GM18951 (cell line): ENCODE data around the gene PSTPIP1.

Experiments used
- POLR2A ChIP-seq: IDR thresholded peaks from 4 replicates; pipeline ENCODE4 v1.6.1; 2011; ENCODE audit warnings: mild to moderate bottlenecking; ENCODE audit not compliant: insufficient read length, insufficient read depth; ENCODE audit errors: extremely low read depth
- in situ Hi-C: fragments of 300-500 bp; cut with MboI; formaldehyde crosslinking; loops from one replicate; pipeline ENCODE4 v1.12.0; 2022; ENCODE audit warnings: low sequenced_read_pairs, mixed read lengths, inconsistent platforms; ENCODE audit not compliant: unreplicated experiment

PSTPIP1 gene

GRCh38 chr15:76983590-76984375, 11.1 kb upstream of the PSTPIP1 start:
- no peak for TF ChIP-seq POLR2A
- in situ Hi-C loops = no loop called here

GRCh38 chr15:76986743-76987142, 8.2 kb upstream of the PSTPIP1 start:
- no peak for TF ChIP-seq POLR2A
- in situ Hi-C loops = no loop called here

DNA sequence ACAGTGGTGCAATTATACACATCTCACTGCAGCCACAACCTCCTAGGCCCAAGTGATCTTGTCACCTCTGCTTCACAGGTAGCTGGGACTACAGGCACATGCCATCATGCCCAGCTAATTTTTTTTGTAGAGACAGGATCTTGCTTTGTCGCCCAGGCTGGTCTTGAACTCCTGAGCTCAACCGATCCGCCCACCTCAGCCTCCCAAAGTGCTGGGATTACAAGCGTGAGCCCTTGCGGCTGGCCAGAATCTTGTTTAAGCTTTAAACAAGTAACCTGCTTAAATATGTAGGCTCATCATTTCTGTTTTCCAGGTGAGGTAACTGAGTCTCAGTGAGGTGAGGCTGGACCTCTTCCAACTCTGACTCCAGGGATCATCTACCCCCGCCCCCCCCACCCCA, 7.7 kb upstream of the PSTPIP1 start:
- in situ Hi-C loops = no loop called here
- no peak for TF ChIP-seq POLR2A

DNA sequence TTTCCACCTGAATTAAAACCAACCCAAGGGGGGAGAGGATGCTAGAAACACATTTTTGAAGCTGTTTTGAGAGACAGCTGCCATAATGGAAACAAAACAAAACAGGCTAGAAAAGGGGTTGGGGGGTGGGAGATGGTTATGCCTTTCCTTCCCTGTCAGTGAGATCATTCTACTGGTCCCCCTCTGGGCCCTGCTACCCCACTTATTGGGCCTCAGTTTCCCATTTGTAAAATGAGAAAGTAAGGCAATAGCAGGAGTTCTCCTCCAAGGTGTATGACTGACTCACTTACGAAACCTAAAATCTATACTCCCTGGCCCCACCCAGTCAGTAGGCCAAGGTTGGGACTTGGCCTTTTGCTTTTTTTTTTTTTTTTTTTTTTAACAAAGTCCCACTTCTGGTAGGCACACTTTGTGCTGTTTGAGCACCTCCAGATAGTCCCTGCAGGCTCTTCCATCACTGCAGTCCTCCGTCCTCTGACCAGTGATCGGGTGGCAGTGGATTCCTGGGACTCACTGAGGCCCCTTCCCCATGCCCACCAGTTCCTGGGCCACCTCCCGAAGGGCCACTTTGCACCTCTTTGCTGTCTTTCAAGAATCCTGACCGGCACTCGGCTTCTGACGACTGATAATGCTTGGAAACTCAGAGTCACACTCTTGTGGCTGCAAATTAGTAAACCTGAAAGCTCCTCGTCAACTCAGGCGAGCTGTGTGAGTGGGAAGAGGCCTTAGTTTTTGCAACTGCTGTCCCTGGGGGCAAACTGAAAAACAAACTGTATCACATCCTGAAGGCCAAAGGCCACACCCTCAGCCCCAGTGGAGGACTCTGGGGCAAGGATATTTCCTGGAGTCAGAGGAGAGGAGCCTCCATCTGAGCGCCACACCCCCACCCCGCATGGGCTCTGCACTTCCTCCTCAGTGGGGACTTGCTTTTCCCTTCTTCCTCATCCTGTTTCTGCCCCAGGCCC, 6.7 kb upstream of the PSTPIP1 start:
- in situ Hi-C loops = no loop called here
- TF ChIP-seq POLR2A = no peak

- in situ Hi-C loops = no loop called here
- no peak for TF ChIP-seq POLR2A
Measured at GRCh38 chr15:76988867-76989780, 5.8 kb upstream of the PSTPIP1 start.

GRCh38 chr15:76991048-76991447, 3.9 kb upstream of the PSTPIP1 start:
- no peak for TF ChIP-seq POLR2A
- in situ Hi-C loops = no loop called here

DNA sequence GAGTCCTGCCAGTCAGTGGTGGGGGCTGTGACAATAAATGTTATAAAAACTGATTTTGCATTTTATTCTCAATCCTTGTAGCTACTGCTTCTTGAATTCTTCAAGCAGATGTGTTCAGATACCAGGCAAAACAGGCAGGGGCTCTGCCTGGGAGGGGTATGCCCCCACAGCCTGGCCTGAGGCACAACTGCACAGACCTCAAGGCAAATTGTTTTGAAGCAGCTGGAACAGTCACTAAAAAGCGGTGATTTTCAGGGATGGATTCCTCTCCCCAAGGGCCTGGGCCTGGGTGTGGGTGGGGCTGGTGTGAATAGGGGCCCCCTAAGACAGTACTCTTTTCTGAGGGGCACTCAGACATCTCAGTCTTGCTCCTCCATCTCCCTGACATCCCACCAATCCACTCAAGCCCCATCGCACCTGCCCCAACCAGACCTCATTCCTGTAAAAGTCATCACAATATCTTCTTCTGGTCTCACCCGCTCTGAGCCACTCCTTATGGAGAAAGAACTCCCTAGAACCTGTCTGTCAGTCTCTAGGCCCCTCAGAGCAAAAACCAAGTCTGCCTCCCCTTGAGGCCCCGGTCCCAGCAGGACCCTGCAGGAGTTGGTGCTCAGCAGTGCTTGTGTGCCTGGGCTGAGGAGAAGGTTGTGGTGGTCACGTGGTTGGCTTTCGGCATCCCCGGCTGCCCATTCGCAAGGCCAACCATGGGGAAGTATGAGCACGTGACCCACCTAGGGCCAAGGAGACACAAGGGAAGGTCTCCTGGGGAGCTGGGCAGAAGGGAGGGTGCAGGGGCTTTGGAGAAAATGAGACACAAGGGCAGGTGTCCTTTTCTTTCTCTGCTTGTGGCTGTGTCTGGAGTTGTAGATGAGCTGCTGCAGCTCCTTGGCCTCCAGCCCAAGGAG, 2.9 kb upstream of the PSTPIP1 start:
- in situ Hi-C loops = no loop called here
- TF ChIP-seq POLR2A = no peak

- in situ Hi-C loops = no loop called here
Measured at GRCh38 chr15:76993114-76993725, 1.7 kb upstream of the PSTPIP1 start.

GRCh38 chr15:76994001-76994400, 925 bp upstream of the PSTPIP1 start:
- no peak for TF ChIP-seq POLR2A
- in situ Hi-C loops = no loop called here

More at GRCh38 chr15:76993114-76993725, 1.7 kb upstream of the PSTPIP1 start:
- no peak for TF ChIP-seq POLR2A

DNA sequence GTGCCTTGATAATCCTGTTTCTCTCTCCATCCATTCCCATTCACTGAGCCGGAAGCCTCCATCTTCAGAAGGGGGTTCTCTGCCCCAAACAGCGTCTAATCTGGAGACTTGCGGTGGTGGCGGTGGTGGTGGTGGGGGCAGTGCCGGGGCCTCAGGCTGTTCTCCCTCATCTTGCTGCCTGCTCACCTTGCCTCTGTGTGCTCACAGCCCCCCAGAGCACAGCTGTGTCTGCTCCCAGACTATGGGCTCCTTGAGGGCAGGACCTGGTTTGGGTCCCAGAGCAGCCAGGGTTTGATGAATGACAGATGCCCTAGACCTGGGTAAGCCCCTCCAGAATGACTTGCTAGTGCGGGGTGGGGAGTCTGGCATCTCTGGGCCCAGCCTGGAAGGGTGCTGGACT, 430 bp upstream of the PSTPIP1 start:
- in situ Hi-C loops = no loop called here
- TF ChIP-seq POLR2A = no peak

- TF ChIP-seq POLR2A = no peak
- in situ Hi-C loops = no loop called here
Measured at GRCh38 chr15:76996076-76996525, 1.2 kb downstream of the PSTPIP1 start.

DNA sequence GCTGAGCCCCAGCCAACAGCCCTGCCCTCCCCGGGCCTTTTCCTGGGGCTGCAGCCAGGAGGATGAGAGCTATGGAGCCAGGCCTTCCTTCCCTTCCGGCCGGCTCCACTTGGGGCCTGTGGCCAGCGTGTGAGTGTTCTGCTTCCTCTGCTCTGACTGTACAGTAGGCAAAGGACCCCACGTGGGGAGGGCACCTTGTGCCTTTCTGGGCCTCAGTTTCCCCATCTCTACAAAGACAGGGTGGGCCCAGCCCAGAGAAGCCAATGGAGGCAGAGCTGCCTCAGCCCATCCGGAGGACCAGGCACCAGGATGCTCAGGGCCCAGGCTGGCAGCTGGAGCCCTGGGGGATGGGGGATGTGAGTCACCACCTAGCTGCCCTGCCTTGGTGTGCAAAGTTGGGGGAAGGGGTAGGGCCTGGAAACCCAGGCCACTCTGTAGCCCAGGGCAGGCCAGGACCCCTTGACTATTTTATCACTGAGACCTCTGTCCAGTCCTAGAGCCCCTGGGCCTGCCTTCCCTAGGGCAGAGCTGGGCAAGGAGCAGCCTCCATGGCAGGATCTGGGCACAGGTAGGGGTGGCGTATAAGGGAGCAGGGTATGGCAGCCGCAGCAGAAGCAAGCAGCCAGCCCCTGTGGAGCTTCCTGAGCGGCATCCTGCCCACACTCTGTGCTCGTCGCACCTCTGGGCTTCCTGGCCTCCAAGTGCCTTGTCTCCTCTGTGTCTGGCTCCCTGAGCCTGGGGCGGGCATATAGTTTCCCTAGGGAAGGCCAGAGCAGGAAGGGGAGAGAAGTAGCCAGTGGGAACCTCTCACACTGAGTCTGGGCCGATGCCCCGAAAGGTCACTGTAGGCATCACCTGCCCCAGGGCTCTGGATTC, 1.8 kb downstream of the PSTPIP1 start:
- no peak for TF ChIP-seq POLR2A
- in situ Hi-C loops = no loop called here
